OCI-LY3 (cell line): Measurements from ENCODE around the gene PSKH1.
"Not testable (repeated sequence)": the region's sequence is repeated elsewhere in the genome, so short reads cannot be mapped to it uniquely, and the experiment has no call there.

Experiments
- H2AFZ ChIP-seq: fragments of 200-600, 300-600 bp; shearing (Covaris generic); 2 replicates; pipeline ENCODE4 v1.6.0; 2014; ENCODE audit warnings: antibody characterized with exemption, low read depth, low read length
- H3K27ac ChIP-seq: fragments of 200-600, 300-600 bp; sonication (generic); 2 replicates; pipeline ENCODE4 v1.5.1; 2014; ENCODE audit warnings: mild to moderate bottlenecking, low read length, moderate library complexity, mixed read lengths
- H3K27me3 ChIP-seq: fragments of 200-600, 300-600 bp; sonication (generic); 2 replicates; pipeline ENCODE4 v1.6.1; 2014; ENCODE audit warnings: low read depth, low read length, mixed read lengths
- H3K36me3 ChIP-seq: fragments of 200-600, 300-600 bp; sonication (generic); replicated peaks from 2 replicates; pipeline ENCODE3; 2014; ENCODE audit warnings: low read depth, low read length, mixed read lengths
- H3K4me1 ChIP-seq: fragments of 300-600, 200-600 bp; sonication (generic); 2 replicates; pipeline ENCODE4 v1.6.1; 2014; ENCODE audit warnings: low read length, mixed read lengths
- H3K4me2 ChIP-seq: fragments of 200-600, 300-600 bp; sonication (generic); 2 replicates; pipeline ENCODE4 v1.6.1; 2014; ENCODE audit warnings: low read length, mixed read lengths
- H3K4me3 ChIP-seq: fragments of 300-600, 200-600 bp; sonication (generic); 2 replicates; pipeline ENCODE4 v1.5.1; 2014; ENCODE audit warnings: antibody characterized with exemption, mild to moderate bottlenecking, low read length, moderate library complexity
- H3K79me2 ChIP-seq: fragments of 300-600, 200-600 bp; shearing (Covaris generic); 2 replicates; pipeline ENCODE4 v1.6.1; 2014; ENCODE audit warnings: mild to moderate bottlenecking, low read length, mixed read lengths
- H3K9ac ChIP-seq: fragments of 300-600, 200-600 bp; shearing (Covaris generic); 2 replicates; pipeline ENCODE4 v1.6.0; 2014; ENCODE audit warnings: mild to moderate bottlenecking, low read length, moderate library complexity
- H3K9me3 ChIP-seq: fragments of 200-600, 300-600 bp; shearing (Covaris generic); 2 replicates; pipeline ENCODE4 v1.6.1; 2014; ENCODE audit warnings: low read length, mixed read lengths; ENCODE audit not compliant: insufficient read depth
- H4K20me1 ChIP-seq: fragments of 200-600, 300-600 bp; sonication (generic); 2 replicates; pipeline ENCODE4 v1.6.1; 2016; ENCODE audit warnings: low read length, mixed read lengths; ENCODE audit not compliant: insufficient read depth
- EZH2phosphoT487 ChIP-seq: fragments of 200-600 bp; shearing (Covaris generic); IDR thresholded peaks from 2 replicates; pipeline ENCODE4 v1.6.1; 2018; ENCODE audit warnings: antibody characterized with exemption, mixed run types, low read depth
- TF ChIP-seq, protein P1 (sequence below): fragments of 200-600, 300-600 bp; sonication (generic); IDR thresholded peaks from 2 replicates; pipeline ENCODE4 v1.5.1; 2014; ENCODE audit warnings: antibody characterized with exemption, low read length, low read depth

The PSKH1 gene

DNA sequence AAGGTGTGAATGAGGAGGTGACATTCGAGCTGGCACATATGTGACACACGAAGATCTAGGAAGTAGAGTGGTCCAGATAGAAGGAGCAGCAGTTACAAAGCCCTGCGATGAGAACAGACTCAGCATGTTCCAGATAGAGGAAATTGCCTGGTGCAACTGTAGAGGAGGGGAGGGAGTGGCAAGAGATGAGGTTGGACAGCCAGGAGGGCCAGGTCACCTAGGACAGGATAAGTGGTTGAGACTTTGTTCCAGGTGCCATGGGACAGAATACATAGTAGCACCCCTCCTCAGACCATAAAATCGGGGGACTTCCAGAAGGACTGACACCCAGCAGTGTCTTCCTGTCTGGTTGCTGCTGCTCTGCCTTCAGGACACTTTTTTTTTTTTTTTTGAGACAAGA, 34.6 kb upstream of the PSKH1 start:
- Histone ChIP-seq H4K20me1 (peaks cover 53% of the 10 kb centered on the region), H3K9ac (no peak overlapping the region), H3K4me1 (no peaks in the 10 kb centered on the region), H2AFZ (no peak overlapping the region), H3K9me3 (no peaks in the 10 kb centered on the region), H3K4me3 (no peak overlapping the region), H3K27me3 (no peaks in the 10 kb centered on the region), H3K36me3 (peaks cover 13% of the 10 kb centered on the region), H3K27ac (no peak overlapping the region), H3K4me2 (no peak overlapping the region), H3K79me2 (peaks cover 97% of the 10 kb centered on the region)
- TF ChIP-seq, protein P1, sequence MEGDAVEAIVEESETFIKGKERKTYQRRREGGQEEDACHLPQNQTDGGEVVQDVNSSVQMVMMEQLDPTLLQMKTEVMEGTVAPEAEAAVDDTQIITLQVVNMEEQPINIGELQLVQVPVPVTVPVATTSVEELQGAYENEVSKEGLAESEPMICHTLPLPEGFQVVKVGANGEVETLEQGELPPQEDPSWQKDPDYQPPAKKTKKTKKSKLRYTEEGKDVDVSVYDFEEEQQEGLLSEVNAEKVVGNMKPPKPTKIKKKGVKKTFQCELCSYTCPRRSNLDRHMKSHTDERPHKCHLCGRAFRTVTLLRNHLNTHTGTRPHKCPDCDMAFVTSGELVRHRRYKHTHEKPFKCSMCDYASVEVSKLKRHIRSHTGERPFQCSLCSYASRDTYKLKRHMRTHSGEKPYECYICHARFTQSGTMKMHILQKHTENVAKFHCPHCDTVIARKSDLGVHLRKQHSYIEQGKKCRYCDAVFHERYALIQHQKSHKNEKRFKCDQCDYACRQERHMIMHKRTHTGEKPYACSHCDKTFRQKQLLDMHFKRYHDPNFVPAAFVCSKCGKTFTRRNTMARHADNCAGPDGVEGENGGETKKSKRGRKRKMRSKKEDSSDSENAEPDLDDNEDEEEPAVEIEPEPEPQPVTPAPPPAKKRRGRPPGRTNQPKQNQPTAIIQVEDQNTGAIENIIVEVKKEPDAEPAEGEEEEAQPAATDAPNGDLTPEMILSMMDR: no peak
- no peak for TF ChIP-seq EZH2phosphoT487

DNA sequence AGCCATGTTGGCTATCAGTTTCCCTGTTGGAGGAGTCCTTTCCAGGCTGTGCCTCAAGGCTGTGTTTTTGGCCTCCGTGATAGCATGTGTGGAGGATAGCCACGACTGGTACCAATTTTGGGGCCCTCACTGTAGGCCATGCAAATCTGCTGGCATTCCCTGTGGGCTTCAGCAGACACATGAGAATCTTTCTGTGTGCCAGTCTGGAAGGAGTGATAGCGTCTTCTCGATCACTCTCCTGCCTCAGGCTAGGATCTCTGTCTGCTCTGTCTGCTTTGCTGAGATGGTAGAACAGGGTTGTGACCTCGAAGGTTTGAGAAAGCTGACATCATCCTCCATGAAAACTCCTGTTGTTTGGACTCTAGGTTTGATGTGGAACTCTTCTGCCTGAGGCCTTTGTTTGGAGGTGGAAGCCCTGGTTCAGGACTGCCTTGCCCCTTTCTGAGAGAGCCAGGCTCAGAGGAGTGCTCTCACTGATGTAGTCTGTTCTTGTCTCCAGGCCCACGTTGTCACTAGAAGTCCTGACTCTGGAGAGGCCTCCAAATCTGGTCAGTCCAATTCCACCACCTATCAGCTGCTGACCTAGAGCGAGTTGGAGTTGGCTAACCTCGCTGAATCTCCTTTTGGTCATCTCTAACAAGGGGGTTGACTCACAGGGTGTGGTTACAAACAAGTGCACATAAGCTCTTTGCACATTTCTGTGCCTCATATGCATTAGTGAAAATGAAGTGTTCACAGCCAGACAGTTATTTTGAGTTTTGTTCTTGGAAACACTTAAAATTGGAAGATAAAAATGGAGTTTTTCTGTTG, 32.3 kb upstream of the PSKH1 start:
- Histone ChIP-seq H3K9ac (no peak overlapping the region), H3K4me3 (no peak overlapping the region), H3K4me2 (no peak overlapping the region), H3K9me3 (no peaks in the 10 kb centered on the region), H3K4me1 (no peaks in the 10 kb centered on the region), H3K36me3 (peaks cover 10% of the 10 kb centered on the region), H4K20me1 (peaks cover 39% of the 10 kb centered on the region), H3K27ac (no peak overlapping the region), H2AFZ (no peak overlapping the region), H3K27me3 (no peaks in the 10 kb centered on the region), H3K79me2 (peaks cover 92% of the 10 kb centered on the region)
- no peak for TF ChIP-seq EZH2phosphoT487

DNA sequence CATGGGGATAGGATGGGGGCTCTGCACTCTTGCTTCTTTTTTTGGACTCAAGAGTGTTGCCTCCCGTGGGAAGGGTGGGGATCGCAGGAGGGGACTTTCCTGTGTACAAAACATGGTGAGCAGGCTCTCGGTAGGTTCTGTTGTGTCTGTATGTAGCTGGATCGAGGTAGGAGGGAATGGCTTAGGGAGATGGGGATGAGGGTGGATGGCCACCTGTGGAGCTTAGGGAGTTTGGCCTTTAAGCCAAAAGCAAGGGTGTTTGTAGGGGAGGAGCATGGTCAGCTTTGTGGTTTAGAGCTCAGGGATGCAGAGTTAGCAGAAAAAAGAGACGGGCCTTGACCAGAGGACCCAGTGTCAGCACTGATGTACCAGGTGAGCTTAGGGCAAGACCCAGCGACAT, 31.2 kb upstream of the PSKH1 start:
- Histone ChIP-seq H3K9ac (no peak overlapping the region), H2AFZ (no peak overlapping the region), H3K4me2 (no peak overlapping the region)

DNA sequence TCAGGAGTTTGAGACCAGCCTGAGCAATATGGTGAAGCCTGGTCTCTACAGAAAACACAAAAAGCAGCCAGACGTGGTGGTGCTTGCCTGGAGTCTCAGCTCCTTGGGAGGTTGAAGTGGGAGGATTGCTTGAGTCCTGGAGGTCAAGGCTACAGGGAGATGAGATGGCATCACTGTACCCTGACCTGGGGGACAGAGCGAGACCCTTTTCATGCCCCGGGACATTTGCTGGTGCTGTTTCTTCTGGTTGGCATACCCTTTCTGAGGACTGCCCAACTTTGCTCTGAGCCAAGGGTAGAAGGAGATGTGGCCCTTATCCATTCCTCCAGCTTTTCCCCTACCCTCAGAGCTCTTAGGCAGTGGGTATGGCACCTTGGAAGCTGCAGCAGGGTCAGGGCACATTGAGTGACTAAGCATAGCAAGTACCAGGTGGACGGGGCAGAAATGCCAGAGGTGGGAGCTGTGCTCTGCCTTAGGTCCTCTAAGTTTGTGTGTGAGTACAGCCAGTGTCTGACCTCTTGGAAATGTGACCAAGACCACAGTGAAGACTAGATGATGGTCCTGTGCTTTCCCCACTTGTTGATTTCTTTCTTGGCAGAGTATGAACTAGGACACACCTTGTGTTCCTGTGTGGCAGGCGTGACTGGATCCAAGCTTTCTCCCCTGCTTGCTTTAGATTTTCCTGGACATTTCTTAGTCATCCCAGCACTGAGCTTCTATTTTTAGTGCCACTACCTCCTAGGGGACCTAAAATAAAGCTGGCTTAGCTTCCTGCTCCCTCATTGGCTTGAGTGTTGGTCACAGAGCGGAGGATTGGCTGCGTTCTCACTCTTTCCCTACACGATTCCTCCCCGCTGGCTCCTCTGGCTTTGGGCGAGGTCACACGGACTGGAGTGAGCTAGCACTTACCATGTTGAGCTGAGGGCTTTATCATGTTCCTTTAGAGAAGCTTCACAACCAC, 30.2 kb upstream of the PSKH1 start:
- TF ChIP-seq EZH2phosphoT487: no peak
- TF ChIP-seq, protein P1: no peak
- Histone ChIP-seq H2AFZ (no peak overlapping the region), H3K4me2 (no peak overlapping the region), H3K27ac (no peak overlapping the region), H3K79me2 (peaks cover 70% of the 10 kb centered on the region), H3K4me1 (no peaks in the 10 kb centered on the region), H3K36me3 (peaks cover 15% of the 10 kb centered on the region), H3K27me3 (no peaks in the 10 kb centered on the region), H3K9ac (no peak overlapping the region), H3K4me3 (no peak overlapping the region), H3K9me3 (no peaks in the 10 kb centered on the region), H4K20me1 (peaks cover 25% of the 10 kb centered on the region)

More for the DNA sequence above, 31.2 kb upstream of the PSKH1 start:
- H3K36me3 ChIP-seq: peaks cover 10% of the 10 kb centered on the region
- no peak overlapping the region for H3K4me3 ChIP-seq
- H3K79me2 ChIP-seq: peaks cover 81% of the 10 kb centered on the region
- TF ChIP-seq, protein P1: no peak
- no peak for TF ChIP-seq EZH2phosphoT487
- no peaks in the 10 kb centered on the region for H3K4me1 ChIP-seq
- no peaks in the 10 kb centered on the region for H3K9me3 ChIP-seq
- no peak overlapping the region for H3K27ac ChIP-seq
- H4K20me1 ChIP-seq: peaks cover 35% of the 10 kb centered on the region
- no peaks in the 10 kb centered on the region for H3K27me3 ChIP-seq

DNA sequence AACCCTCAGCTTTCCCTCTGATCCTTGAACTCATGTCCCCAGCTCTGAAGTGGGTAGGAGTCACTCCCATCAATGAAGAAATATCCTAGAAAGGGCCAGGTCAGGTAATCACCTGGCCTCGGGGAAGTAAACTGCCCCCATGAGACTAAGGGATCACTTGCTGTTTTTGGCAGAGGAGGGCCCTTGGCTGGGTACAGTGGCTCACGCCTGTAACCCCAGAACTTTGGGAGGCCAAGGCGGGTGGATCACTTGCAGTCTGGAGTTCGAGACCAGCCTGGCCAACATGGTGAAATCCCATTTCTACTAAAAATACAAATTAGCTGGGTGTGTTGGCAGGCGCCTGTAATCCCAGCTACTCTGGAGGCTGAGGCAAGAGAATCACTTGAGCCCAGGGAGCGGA, 29.0 kb upstream of the PSKH1 start:
- Histone ChIP-seq H3K36me3 (peaks cover 19% of the 10 kb centered on the region), H4K20me1 (peaks cover 24% of the 10 kb centered on the region), H3K79me2 (peaks cover 59% of the 10 kb centered on the region)
- not testable (repeated sequence) for H3K27ac ChIP-seq, H3K9ac ChIP-seq, H3K4me1 ChIP-seq, H3K4me3 ChIP-seq, H3K27me3 ChIP-seq, H3K9me3 ChIP-seq, H3K4me2 ChIP-seq, H2AFZ ChIP-seq
